HCT116 (cell line): Measurements from ENCODE around the gene CLN5. TPM values are rescaled to one million over a fixed set of nuclear protein-coding genes. Genes with fewer than 3 reads are reported as not detected.

Experiments
- ATAC-seq: fragments of 200-7000 bp; cut with Tn5 transposase; 2 replicates; pipeline ENCODE4 v1.9.1; 2020; ENCODE audit warnings: mild to moderate bottlenecking, moderate library complexity
- BruUV-seq: library from RNA; stranded (reverse); fragments of 400-500 nt; replicated peaks from 2 replicates; lab custom pipeline; 2021; lab: Mats Ljungman, UMichigan
- CTCF ChIA-PET: fragments of 300-600 bp; sonication (Branson Sonifier 250); formaldehyde crosslinking; loops from one replicate; lab custom pipeline; 2021; ENCODE audit warnings: antibody characterized with exemption; lab: Charles Lee
- POLR2A ChIA-PET: fragments of 300-600, 350-600 bp; sonication (Branson Sonifier 250); formaldehyde crosslinking; loops from one replicate; lab custom pipeline; 2021; ENCODE audit warnings: antibody characterized with exemption; lab: Charles Lee
- RAD21 ChIA-PET, 2 experiments: fragments of 300-600 bp; sonication (Branson Sonifier 250); formaldehyde crosslinking; loops; one replicate each; lab custom pipeline; 2023; ENCODE audit warnings: low total read pairs in 2 of 2; ENCODE audit not compliant: uncharacterized antibody in 2 of 2, unreplicated experiment in 2 of 2, low non-redundant PET in 1 of 2; lab: Charles Lee
- DNase-seq: peaks from one replicate; pipeline ENCODE4 v3.0.0-alpha.2; 2010; ENCODE audit warnings: low read depth, low spot score
- H2AFZ ChIP-seq: fragments of 200-600 bp; shearing (Covaris generic), sonication (generic); 2 replicates; pipeline ENCODE4 v1.6.1; 2017; ENCODE audit warnings: low read depth, mixed run types, mixed read lengths, antibody characterized with exemption, low read length; ENCODE audit not compliant: poor library complexity, severe bottlenecking
- H3K27ac ChIP-seq: 2 replicates; pipeline ENCODE4 v1.5.1; 2012; ENCODE audit warnings: low read depth, low read length
- H3K27me3 ChIP-seq: fragments of 200-600 bp; sonication (generic); 2 replicates; pipeline ENCODE4 v1.6.1; 2016; ENCODE audit warnings: mixed run types, low read length, mixed read lengths; ENCODE audit not compliant: insufficient read depth
- H3K36me3 ChIP-seq, 2 experiments: fragments of 200-500 bp in 1 of 2; fragments of 200-600 bp in 1 of 2; sonication (Bioruptor generic) in 1 of 2; sonication (generic) in 1 of 2; 2 replicates each; pipeline versions ENCODE4 v1.5.1 to v1.6.1; 2014 to 2016; ENCODE audit warnings: low read length in 2 of 2, inconsistent platforms in 1 of 2, mixed read lengths in 1 of 2, mixed run types in 1 of 2; ENCODE audit not compliant: insufficient read depth in 2 of 2, control insufficient read depth in 1 of 2
- H3K4me1 ChIP-seq, 2 experiments: fragments of 200-600 bp in 1 of 2; sonication (generic) in 1 of 2; 2 replicates each; pipeline versions ENCODE4 v1.5.1 to v1.6.1; 2012 to 2017; ENCODE audit warnings: low read length in 2 of 2, inconsistent platforms in 1 of 2, mild to moderate bottlenecking in 1 of 2, mixed read lengths in 1 of 2, mixed run types in 1 of 2, moderate library complexity in 1 of 2; ENCODE audit not compliant: insufficient read depth in 2 of 2, control insufficient read depth in 1 of 2
- H3K4me2 ChIP-seq: fragments of 200-600 bp; sonication (generic); 2 replicates; pipeline ENCODE4 v1.6.1; 2017; ENCODE audit warnings: mixed run types, low read length, mixed read lengths
- H3K4me3 ChIP-seq, 2 experiments: fragments of 200-600 bp in 1 of 2; sonication (generic) in 1 of 2; replicated peaks in 1 of 2; 2 replicates each; pipeline ENCODE4 v1.5.1; 2011 to 2016; ENCODE audit warnings: low read length in 2 of 2, control low read depth in 1 of 2, low read depth in 1 of 2, mild to moderate bottlenecking in 1 of 2, mixed read lengths in 1 of 2, mixed run types in 1 of 2
- H3K79me2 ChIP-seq: fragments of 200-600 bp; sonication (generic); 2 replicates; pipeline ENCODE4 v1.6.1; 2017; ENCODE audit warnings: mild to moderate bottlenecking, mixed run types, low read length, moderate library complexity, mixed read lengths; ENCODE audit not compliant: insufficient read depth
- H3K9ac ChIP-seq: fragments of 200-600 bp; sonication (generic); 2 replicates; pipeline ENCODE4 v1.6.1; 2016; ENCODE audit warnings: low read length, mixed read lengths
- H3K9me2 ChIP-seq: fragments of 200-600 bp; sonication (generic), shearing (Covaris generic); 2 replicates; pipeline ENCODE4 v1.6.1; 2017; ENCODE audit warnings: mixed run types, mild to moderate bottlenecking, moderate library complexity; ENCODE audit not compliant: insufficient read depth
- H3K9me3 ChIP-seq, 2 experiments: fragments of 200-500 bp in 1 of 2; fragments of 200-600 bp in 1 of 2; sonication (Bioruptor generic) in 1 of 2; sonication (generic) in 1 of 2; 2 replicates each; pipeline ENCODE4 v1.6.1; 2014 to 2017; ENCODE audit warnings: low read length in 2 of 2, mixed read lengths in 2 of 2, inconsistent platforms in 1 of 2, low read depth in 1 of 2, mild to moderate bottlenecking in 1 of 2, mixed run types in 1 of 2, moderate library complexity in 1 of 2; ENCODE audit not compliant: control insufficient read depth in 1 of 2, insufficient read depth in 1 of 2
- H4K20me1 ChIP-seq: fragments of 200-600 bp; sonication (generic), shearing (Covaris generic); 2 replicates; pipeline ENCODE4 v1.6.1; 2017; ENCODE audit warnings: mixed run types, mild to moderate bottlenecking, moderate library complexity; ENCODE audit not compliant: insufficient read depth
- CBX3 ChIP-seq: IDR thresholded peaks from 2 replicates; pipeline ENCODE4 v1.6.1; 2012; ENCODE audit warnings: low read depth
- CEBPB ChIP-seq: IDR thresholded peaks from 2 replicates; pipeline ENCODE4 v1.6.1; 2012; ENCODE audit warnings: low read depth
- EGR1 ChIP-seq: IDR thresholded peaks from 2 replicates; pipeline ENCODE4 v1.6.1; 2012; ENCODE audit warnings: low read depth
- ELF1 ChIP-seq: IDR thresholded peaks from 2 replicates; pipeline ENCODE4 v1.6.1; 2012; ENCODE audit warnings: low read depth, borderline replicate concordance
- EZH2 ChIP-seq: fragments of 200-600 bp; sonication (generic); IDR thresholded peaks from 2 replicates; pipeline ENCODE4 v1.6.1; 2017; ENCODE audit warnings: antibody characterized with exemption, mixed run types
- EZH2phosphoT487 ChIP-seq: fragments of 200-600 bp; IDR thresholded peaks from 2 replicates; pipeline ENCODE4 v1.6.1; 2018; ENCODE audit warnings: antibody characterized with exemption, borderline replicate concordance
- FOSL1 ChIP-seq: IDR thresholded peaks from 2 replicates; pipeline ENCODE4 v1.6.1; 2012; ENCODE audit warnings: low read depth
- JUND ChIP-seq: IDR thresholded peaks from 2 replicates; pipeline ENCODE4 v1.6.1; 2012
- POLR2A ChIP-seq: IDR thresholded peaks from 2 replicates; pipeline ENCODE4 v1.7.0; 2011; ENCODE audit warnings: borderline replicate concordance; ENCODE audit not compliant: insufficient read depth, insufficient read length; ENCODE audit errors: extremely low read depth
- POLR2AphosphoS5 ChIP-seq: IDR thresholded peaks from 2 replicates; pipeline ENCODE4 v1.6.1; 2011; ENCODE audit warnings: mild to moderate bottlenecking, low read depth, low read length, moderate library complexity
- SIN3A ChIP-seq: IDR thresholded peaks from 2 replicates; pipeline ENCODE4 v1.6.1; 2012; ENCODE audit warnings: low read depth
- SP1 ChIP-seq: IDR thresholded peaks from 2 replicates; pipeline ENCODE4 v1.6.1; 2012; ENCODE audit warnings: low read depth
- TCF7L2 ChIP-seq: IDR thresholded peaks from 2 replicates; pipeline ENCODE4 v1.7.0; 2011; ENCODE audit warnings: borderline replicate concordance, inconsistent platforms; ENCODE audit not compliant: insufficient read depth, insufficient read length; ENCODE audit errors: extremely low read depth
- YY1 ChIP-seq: IDR thresholded peaks from 2 replicates; pipeline ENCODE4 v1.6.1; 2011; ENCODE audit warnings: low read length, low read depth, moderate library complexity, mild to moderate bottlenecking; ENCODE audit not compliant: insufficient replicate concordance; ENCODE audit errors: extremely low read depth
- ZFX ChIP-seq: fragments of 450-650 bp; IDR thresholded peaks from 2 replicates; pipeline ENCODE4 v1.6.1; 2017
- ZNF274 ChIP-seq: fragments of 200-500 bp; sonication (Bioruptor generic); IDR thresholded peaks from 2 replicates; pipeline ENCODE4 v1.6.1; 2014; ENCODE audit warnings: mild to moderate bottlenecking, low read depth, low read length, inconsistent platforms
- intact Hi-C: fragments of 100-400 bp; cut with micrococcal nuclease; formaldehyde crosslinking; loops from 2 replicates; pipeline ENCODE4 v1.10.0; 2022
- total RNA-seq: library from RNA; stranded (reverse); gene quantifications from one replicate; pipeline ENCODE4 v1.2.1, GENCODE V29; 2021; ENCODE audit not compliant: unreplicated experiment
- TF ChIP-seq, protein P1 (sequence below): IDR thresholded peaks from 2 replicates; pipeline ENCODE4 v1.6.1; 2012; ENCODE audit warnings: low read depth
- TF ChIP-seq, protein P2 (sequence below): IDR thresholded peaks from 2 replicates; pipeline ENCODE4 v1.6.1; 2012
- TF ChIP-seq, protein P3 (sequence below): IDR thresholded peaks from 2 replicates; pipeline ENCODE4 v1.6.1; 2012

The CLN5 gene
- total RNA-seq, 1 experiment from 2014 or later = 21.4 TPM

DNA sequence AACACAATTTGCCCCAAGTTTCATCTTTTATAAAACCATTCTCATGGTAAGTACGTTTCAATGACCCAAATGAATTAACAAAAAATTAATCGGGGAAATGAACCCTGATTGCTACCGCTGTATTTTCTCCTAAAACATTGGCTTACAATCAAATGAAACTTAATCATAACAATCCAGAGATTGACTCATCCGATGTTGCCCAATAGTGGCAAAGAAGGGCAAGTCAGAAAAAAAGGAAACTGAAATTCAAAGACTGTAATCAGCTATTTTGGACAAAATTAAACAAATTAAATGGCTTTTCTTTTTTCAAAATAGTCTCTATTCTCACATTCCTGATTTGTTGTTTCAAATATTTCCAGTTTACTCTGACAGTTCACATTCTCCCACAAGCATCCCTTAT is 47.4 kb upstream of the CLN5 start:
- H3K9me3 ChIP-seq = no peaks in the 10 kb centered on the region
- no peak overlapping the region for H3K4me3 ChIP-seq
- no peak overlapping the region for H3K9ac ChIP-seq
- H3K4me1 ChIP-seq = no peaks in the 10 kb centered on the region
- TF ChIP-seq EZH2phosphoT487 (no peak), EZH2 (no peak), ZFX (no peak), SIN3A (no peak), ELF1 (no peak), JUND (no peak), POLR2A (no peak), FOSL1 (no peak), TCF7L2 (no peak), CBX3 (no peak), YY1 (no peak), POLR2AphosphoS5 (no peak), ZNF274 (no peak), EGR1 (no peak), SP1 (no peak), CEBPB (no peak)
- TF ChIP-seq, protein P1, sequence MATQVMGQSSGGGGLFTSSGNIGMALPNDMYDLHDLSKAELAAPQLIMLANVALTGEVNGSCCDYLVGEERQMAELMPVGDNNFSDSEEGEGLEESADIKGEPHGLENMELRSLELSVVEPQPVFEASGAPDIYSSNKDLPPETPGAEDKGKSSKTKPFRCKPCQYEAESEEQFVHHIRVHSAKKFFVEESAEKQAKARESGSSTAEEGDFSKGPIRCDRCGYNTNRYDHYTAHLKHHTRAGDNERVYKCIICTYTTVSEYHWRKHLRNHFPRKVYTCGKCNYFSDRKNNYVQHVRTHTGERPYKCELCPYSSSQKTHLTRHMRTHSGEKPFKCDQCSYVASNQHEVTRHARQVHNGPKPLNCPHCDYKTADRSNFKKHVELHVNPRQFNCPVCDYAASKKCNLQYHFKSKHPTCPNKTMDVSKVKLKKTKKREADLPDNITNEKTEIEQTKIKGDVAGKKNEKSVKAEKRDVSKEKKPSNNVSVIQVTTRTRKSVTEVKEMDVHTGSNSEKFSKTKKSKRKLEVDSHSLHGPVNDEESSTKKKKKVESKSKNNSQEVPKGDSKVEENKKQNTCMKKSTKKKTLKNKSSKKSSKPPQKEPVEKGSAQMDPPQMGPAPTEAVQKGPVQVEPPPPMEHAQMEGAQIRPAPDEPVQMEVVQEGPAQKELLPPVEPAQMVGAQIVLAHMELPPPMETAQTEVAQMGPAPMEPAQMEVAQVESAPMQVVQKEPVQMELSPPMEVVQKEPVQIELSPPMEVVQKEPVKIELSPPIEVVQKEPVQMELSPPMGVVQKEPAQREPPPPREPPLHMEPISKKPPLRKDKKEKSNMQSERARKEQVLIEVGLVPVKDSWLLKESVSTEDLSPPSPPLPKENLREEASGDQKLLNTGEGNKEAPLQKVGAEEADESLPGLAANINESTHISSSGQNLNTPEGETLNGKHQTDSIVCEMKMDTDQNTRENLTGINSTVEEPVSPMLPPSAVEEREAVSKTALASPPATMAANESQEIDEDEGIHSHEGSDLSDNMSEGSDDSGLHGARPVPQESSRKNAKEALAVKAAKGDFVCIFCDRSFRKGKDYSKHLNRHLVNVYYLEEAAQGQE = no peak
- TF ChIP-seq, protein P2, sequence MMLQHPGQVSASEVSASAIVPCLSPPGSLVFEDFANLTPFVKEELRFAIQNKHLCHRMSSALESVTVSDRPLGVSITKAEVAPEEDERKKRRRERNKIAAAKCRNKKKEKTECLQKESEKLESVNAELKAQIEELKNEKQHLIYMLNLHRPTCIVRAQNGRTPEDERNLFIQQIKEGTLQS = no peak
- TF ChIP-seq, protein P3, sequence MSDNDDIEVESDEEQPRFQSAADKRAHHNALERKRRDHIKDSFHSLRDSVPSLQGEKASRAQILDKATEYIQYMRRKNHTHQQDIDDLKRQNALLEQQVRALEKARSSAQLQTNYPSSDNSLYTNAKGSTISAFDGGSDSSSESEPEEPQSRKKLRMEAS = no peak
- no peak overlapping the region for H2AFZ ChIP-seq
- BruUV-seq = no TSS peak
- no peak overlapping the region for H3K4me2 ChIP-seq
- DNase-seq = no peak
- no peak for ATAC-seq
- POLR2A ChIA-PET = no interaction called here
- RAD21 ChIA-PET = no interaction called here
- intact Hi-C loops = no loop called here
- no peak overlapping the region for H3K27ac ChIP-seq
- no peaks in the 10 kb centered on the region for H3K9me2 ChIP-seq
- no peaks in the 10 kb centered on the region for H3K79me2 ChIP-seq
- H3K36me3 ChIP-seq = no peaks in the 10 kb centered on the region
- no peaks in the 10 kb centered on the region for H4K20me1 ChIP-seq
- CTCF ChIA-PET = no interaction called here
- no peaks in the 10 kb centered on the region for H3K27me3 ChIP-seq
